CD14-positive monocyte (primary cell): ENCODE data around the gene NRM. TPM values are rescaled to one million over a fixed set of nuclear protein-coding genes. Genes with fewer than 3 reads are reported as not detected.

Experiments used
- DNase-seq, 3 donors: peaks; one replicate each; pipeline ENCODE4 v3.0.0-alpha.2; 2011 to 2022
- H2AFZ ChIP-seq: 2 replicates; pipeline ENCODE4 v1.6.0; 2012; ENCODE audit warnings: mild to moderate bottlenecking, low read depth, low read length, inconsistent platforms; ENCODE audit not compliant: insufficient read depth, poor library complexity, severe bottlenecking
- H3K27ac ChIP-seq, 2 donors: 1 replicate in 1 of 2; 2 replicates in 1 of 2; pipeline ENCODE4 v1.5.1; 2012 to 2013; ENCODE audit warnings: low read length in 2 of 2, control low read depth in 1 of 2, inconsistent platforms in 1 of 2, low read depth in 1 of 2, mild to moderate bottlenecking in 1 of 2
- H3K27me3 ChIP-seq, 2 donors: one replicate each; pipeline versions ENCODE4 v1.6.0 to v1.6.1; 2011 to 2013; ENCODE audit warnings: low read length in 2 of 2; ENCODE audit not compliant: control insufficient read depth in 2 of 2, insufficient read depth in 2 of 2
- H3K36me3 ChIP-seq, 2 donors: replicated peaks in 1 of 2; 1 replicate in 1 of 2; 2 replicates in 1 of 2; pipeline versions ENCODE4 v1.5.1 to v1.6.1; 2012 to 2013; ENCODE audit warnings: low read length in 2 of 2, control low read depth in 1 of 2, inconsistent platforms in 1 of 2, mild to moderate bottlenecking in 1 of 2; ENCODE audit not compliant: insufficient read depth in 2 of 2, control insufficient read depth in 1 of 2
- H3K4me1 ChIP-seq, 2 donors: 1 replicate in 1 of 2; 2 replicates in 1 of 2; pipeline versions ENCODE4 v1.5.1 to v1.6.1; 2012 to 2013; ENCODE audit warnings: low read length in 2 of 2, control low read depth in 1 of 2, inconsistent platforms in 1 of 2, mild to moderate bottlenecking in 1 of 2, moderate library complexity in 1 of 2; ENCODE audit not compliant: insufficient read depth in 2 of 2, control insufficient read depth in 1 of 2
- H3K4me2 ChIP-seq: replicated peaks from 2 replicates; pipeline ENCODE3; 2012; ENCODE audit warnings: low read length, moderate library complexity, mild to moderate bottlenecking; ENCODE audit not compliant: poor library complexity, severe bottlenecking; ENCODE audit errors: extremely low read depth
- H3K4me3 ChIP-seq, 3 experiments: fragments of 200-600 bp in 1 of 3; sonication (generic) in 1 of 3; replicated peaks in 1 of 3; 1 replicate in 2 of 3; 2 replicates in 1 of 3; pipeline ENCODE4 v1.5.1; 2011 to 2013; ENCODE audit warnings: low read length in 3 of 3, mild to moderate bottlenecking in 3 of 3, control low read depth in 2 of 3, low read depth in 2 of 3, inconsistent platforms in 1 of 3, moderate library complexity in 1 of 3
- H3K79me2 ChIP-seq: 2 replicates; pipeline ENCODE4 v1.6.0; 2012; ENCODE audit warnings: mild to moderate bottlenecking, control low read depth, inconsistent platforms, low read length, moderate library complexity; ENCODE audit not compliant: insufficient read depth
- H3K9ac ChIP-seq: 2 replicates; pipeline ENCODE4 v1.6.0; 2017; ENCODE audit warnings: low read length, mild to moderate bottlenecking; ENCODE audit not compliant: insufficient read depth, poor library complexity, severe bottlenecking
- H3K9me3 ChIP-seq, 2 donors: replicated peaks in 1 of 2; 1 replicate in 1 of 2; 2 replicates in 1 of 2; pipeline versions ENCODE4 v1.5.1 to v1.6.1; 2012 to 2013; ENCODE audit warnings: low read length in 2 of 2, control low read depth in 1 of 2; ENCODE audit not compliant: control insufficient read depth in 1 of 2, insufficient read depth in 1 of 2
- H4K20me1 ChIP-seq: 2 replicates; pipeline ENCODE4 v1.6.0; 2012; ENCODE audit warnings: mild to moderate bottlenecking, low read length, control low read depth, moderate library complexity; ENCODE audit not compliant: insufficient read depth
- H3K27ac Mint-ChIP-seq, 7 donors: one replicate each; pipeline ENCODE4 v1.8.0; 2020; ENCODE audit warnings: mild to moderate bottlenecking in 7 of 7, mixed read lengths in 7 of 7, moderate library complexity in 6 of 7, inconsistent platforms in 2 of 7
- H3K27me3 Mint-ChIP-seq, 3 donors: one replicate each; pipeline ENCODE4 v1.8.0; 2021 to 2022; ENCODE audit warnings: low read depth in 3 of 3, mild to moderate bottlenecking in 3 of 3, mixed read lengths in 3 of 3, moderate library complexity in 3 of 3, inconsistent platforms in 1 of 3
- H3K36me3 Mint-ChIP-seq, 2 donors: one replicate each; pipeline ENCODE4 v1.8.0; 2020; ENCODE audit warnings: mixed read lengths in 2 of 2, inconsistent platforms in 1 of 2, mild to moderate bottlenecking in 1 of 2
- H3K4me1 Mint-ChIP-seq: one replicate; pipeline ENCODE4 v1.8.0; 2020; ENCODE audit warnings: mild to moderate bottlenecking, mixed read lengths
- H3K4me3 Mint-ChIP-seq, 2 donors: one replicate each; pipeline ENCODE4 v1.8.0; 2020; ENCODE audit warnings: mild to moderate bottlenecking in 2 of 2, mixed read lengths in 2 of 2, moderate library complexity in 1 of 2
- H3K9me3 Mint-ChIP-seq, 7 donors: one replicate each; pipeline ENCODE4 v1.8.0; 2020 to 2022; ENCODE audit warnings: mixed read lengths in 7 of 7, mild to moderate bottlenecking in 6 of 7, moderate library complexity in 6 of 7, inconsistent platforms in 2 of 7
- WGBS: methylation state at CpG from one replicate; pipeline ENCODE4 v1.1.5; 2013; ENCODE audit warnings: missing lambda C conversion rate; ENCODE audit not compliant: insufficient coverage; 5-methylcytosine and 5-hydroxymethylcytosine counted together
- intact Hi-C, 2 donors: fragments of 100-400 bp; cut with micrococcal nuclease; formaldehyde crosslinking; loops; one replicate each; pipeline versions ENCODE4 v1.15.0 to v1.15.1; 2023
- polyA plus RNA-seq, 3 donors: library from polyadenylated mRNA; depleted of rRNA in 1 of 3; unstranded in 2 of 3; stranded (reverse) in 1 of 3; fragments of 300-500 nt in 2 of 3; fragments of >200 nt in 1 of 3; fragmentation: Illumina TruSeq in 2 of 3; gene quantifications; 1 replicate in 2 of 3; 2 replicates in 1 of 3; pipeline ENCODE4 v1.2.3, GENCODE V29; 2012 to 2021
- TF ChIP-seq, protein P1 (sequence below): fragments of 200-600 bp; IDR thresholded peaks from one replicate; pipeline ENCODE4 v1.8.0; 2022; ENCODE audit warnings: antibody characterized with exemption, mild to moderate bottlenecking

NRM gene
- polyA plus RNA-seq, 3 donors = 25.9 to 36.0 (median 35.0) TPM

DNA sequence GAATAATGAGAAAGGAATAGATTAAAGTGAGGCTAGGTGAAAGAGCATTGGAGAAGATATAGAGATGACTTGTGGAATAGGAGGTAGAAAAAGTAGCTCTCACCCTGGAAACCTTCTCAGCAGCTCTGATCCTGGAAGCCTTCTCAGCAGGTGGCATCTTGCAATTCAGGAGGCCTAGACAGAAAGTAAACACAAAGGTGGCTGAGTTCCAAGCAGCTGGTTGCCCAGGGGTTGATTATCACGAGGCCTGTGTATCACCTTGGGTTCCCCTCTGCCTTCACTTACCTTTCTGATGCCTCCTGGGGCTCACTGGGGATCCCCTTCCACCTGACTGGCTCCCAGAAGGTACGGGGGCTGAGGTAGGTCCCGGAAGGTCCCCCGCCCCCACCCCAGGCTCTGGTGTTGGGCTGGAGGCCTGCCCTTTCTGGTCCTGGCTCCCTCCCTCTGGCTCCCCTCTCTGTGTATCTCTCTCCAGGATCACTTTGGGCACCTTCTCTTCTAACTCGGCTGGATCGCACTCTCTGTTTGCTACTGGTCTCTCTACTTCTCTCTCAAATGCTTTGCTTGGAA is 16.6 kb upstream of the NRM start:
- TF ChIP-seq, protein P1, sequence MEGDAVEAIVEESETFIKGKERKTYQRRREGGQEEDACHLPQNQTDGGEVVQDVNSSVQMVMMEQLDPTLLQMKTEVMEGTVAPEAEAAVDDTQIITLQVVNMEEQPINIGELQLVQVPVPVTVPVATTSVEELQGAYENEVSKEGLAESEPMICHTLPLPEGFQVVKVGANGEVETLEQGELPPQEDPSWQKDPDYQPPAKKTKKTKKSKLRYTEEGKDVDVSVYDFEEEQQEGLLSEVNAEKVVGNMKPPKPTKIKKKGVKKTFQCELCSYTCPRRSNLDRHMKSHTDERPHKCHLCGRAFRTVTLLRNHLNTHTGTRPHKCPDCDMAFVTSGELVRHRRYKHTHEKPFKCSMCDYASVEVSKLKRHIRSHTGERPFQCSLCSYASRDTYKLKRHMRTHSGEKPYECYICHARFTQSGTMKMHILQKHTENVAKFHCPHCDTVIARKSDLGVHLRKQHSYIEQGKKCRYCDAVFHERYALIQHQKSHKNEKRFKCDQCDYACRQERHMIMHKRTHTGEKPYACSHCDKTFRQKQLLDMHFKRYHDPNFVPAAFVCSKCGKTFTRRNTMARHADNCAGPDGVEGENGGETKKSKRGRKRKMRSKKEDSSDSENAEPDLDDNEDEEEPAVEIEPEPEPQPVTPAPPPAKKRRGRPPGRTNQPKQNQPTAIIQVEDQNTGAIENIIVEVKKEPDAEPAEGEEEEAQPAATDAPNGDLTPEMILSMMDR = no peak
- H3K27ac ChIP-seq = no peak overlapping the region
- Mint-ChIP-seq H3K4me1 (peaks cover 20% of the 10 kb centered on the region), H3K27me3 (peaks cover 0 to 5% (median 1%) of the 10 kb centered on the region in 3 donors), H3K4me3 (no peak overlapping the region), H3K27ac (peak overlapping the region in 1 of 7 donors; percentile 2), H3K9me3 (no peaks in the 10 kb centered on the region), H3K36me3 (peaks cover 64 to 71% of the 10 kb centered on the region in 2 donors)
- intact Hi-C loops = no loop called here
- no peak for DNase-seq
- no peak overlapping the region for H3K9ac ChIP-seq
- peaks cover 13 to 15% of the 10 kb centered on the region in 2 donors for H3K4me1 ChIP-seq
- H4K20me1 ChIP-seq = no peaks in the 10 kb centered on the region
- no peak overlapping the region for H3K4me3 ChIP-seq
- H3K4me2 ChIP-seq = no peak overlapping the region
- no peaks in the 10 kb centered on the region for H3K27me3 ChIP-seq
- peaks cover 4% of the 10 kb centered on the region for H3K79me2 ChIP-seq
- no peaks in the 10 kb centered on the region for H3K9me3 ChIP-seq
- WGBS = 93% methylated on average over 6 of the region's 6 CpGs
- peaks cover 11 to 63% of the 10 kb centered on the region in 2 donors for H3K36me3 ChIP-seq
- H2AFZ ChIP-seq = no peak overlapping the region

DNA sequence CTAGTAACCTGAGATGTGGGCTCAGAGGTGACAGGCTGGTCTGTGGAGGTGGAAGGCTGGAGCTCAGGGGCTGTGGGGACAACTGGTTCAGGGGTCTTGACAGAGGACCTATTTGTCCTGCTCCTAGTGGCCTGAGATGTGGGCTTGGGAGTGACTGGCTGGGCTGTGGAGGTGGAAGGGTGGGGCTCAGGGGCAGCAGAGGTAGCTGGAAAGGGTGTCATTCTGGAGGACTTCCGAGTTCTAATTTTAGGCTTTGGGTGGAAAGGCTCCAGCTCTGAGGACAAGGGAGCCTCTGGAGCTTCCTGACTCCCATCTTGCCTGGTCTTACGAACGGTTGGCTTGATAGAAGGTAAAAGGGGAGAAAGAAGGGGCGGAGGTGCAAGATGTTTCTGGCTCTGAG is 14.8 kb upstream of the NRM start:
- no peaks in the 10 kb centered on the region for H4K20me1 ChIP-seq
- H3K9ac ChIP-seq = no peak overlapping the region
- Mint-ChIP-seq H3K9me3 (no peaks in the 10 kb centered on the region), H3K4me1 (peaks cover 20% of the 10 kb centered on the region), H3K27me3 (peaks cover 0 to 5% (median 1%) of the 10 kb centered on the region in 3 donors), H3K36me3 (peaks cover 48 to 59% of the 10 kb centered on the region in 2 donors), H3K27ac (peak overlapping the region in 1 of 7 donors; percentile 46), H3K4me3 (no peak overlapping the region)
- intact Hi-C loops = no loop called here
- no peak overlapping the region for H3K27ac ChIP-seq
- peaks cover 5 to 48% of the 10 kb centered on the region in 2 donors for H3K36me3 ChIP-seq
- no peak overlapping the region for H3K4me3 ChIP-seq
- H3K4me2 ChIP-seq = no peak overlapping the region
- no peak for DNase-seq
- H3K79me2 ChIP-seq = no peaks in the 10 kb centered on the region
- TF ChIP-seq, protein P1 = no peak
- H3K27me3 ChIP-seq = no peaks in the 10 kb centered on the region
- H3K4me1 ChIP-seq = peaks cover 16 to 17% of the 10 kb centered on the region in 2 donors
- H3K9me3 ChIP-seq = no peaks in the 10 kb centered on the region
- H2AFZ ChIP-seq = no peak overlapping the region
- 100% methylated on average over 4 of the region's 4 CpGs for WGBS
